ENCODE results near the gene PROZ.

DNA sequence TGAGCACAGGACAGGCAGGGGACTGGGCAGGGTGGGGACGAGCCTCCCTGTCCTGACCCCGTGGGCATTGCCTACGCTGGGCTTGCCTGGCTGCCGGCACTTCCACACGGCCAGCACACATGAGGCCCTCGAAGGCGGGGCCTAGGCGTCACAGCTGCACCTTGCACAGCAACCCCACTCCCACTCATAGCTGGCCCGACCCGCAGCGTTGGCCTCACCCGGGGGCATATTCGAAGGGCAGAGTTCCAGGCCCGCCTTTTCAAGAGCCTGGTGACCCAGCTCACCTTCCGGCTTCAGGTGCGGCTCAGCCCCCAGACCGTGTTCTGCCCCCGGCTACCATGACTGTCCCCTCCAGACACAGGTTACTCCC, 16.9 kb upstream of the PROZ start:
- TF ChIP-seq CTCF (conservative IDR thresholded peaks at IDR 0.05): no peak
- no peak for TF ChIP-seq ZFX (IDR thresholded peaks at IDR 0.05)
